ENCODE results near the gene PROK2.

PROK2 gene

GRCh38 chr3:71784914-71785531, at the start of gene PROK2:
Gene PROK2 (minus strand): TSS chr3:71785148. CDS start chr3:71785052, 96 bp downstream.
- no peak for DNase-seq

DNA sequence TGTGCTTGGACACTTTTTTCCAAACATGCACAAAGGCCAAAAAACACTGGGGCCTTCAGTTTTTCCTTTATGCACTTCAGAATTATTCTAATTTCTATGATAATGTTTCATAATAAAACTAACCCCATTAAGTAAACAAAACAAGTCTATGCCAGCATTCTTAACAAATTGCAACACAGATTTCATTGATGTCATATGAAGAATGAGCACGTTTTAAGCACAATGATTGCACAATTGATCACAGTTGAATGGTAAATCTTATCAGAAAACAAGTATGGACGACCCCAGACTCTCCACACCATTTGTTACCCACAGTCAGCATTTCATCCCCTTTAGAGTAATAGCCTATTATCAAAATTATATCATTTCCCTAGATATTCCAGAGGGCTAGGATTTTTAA, 46.7 kb upstream of the PROK2 start:
- DNase-seq: no peak

- DNase-seq: no peak
Measured at GRCh38 chr3:71825551-71826283, 40.8 kb upstream of the PROK2 start.

DNA sequence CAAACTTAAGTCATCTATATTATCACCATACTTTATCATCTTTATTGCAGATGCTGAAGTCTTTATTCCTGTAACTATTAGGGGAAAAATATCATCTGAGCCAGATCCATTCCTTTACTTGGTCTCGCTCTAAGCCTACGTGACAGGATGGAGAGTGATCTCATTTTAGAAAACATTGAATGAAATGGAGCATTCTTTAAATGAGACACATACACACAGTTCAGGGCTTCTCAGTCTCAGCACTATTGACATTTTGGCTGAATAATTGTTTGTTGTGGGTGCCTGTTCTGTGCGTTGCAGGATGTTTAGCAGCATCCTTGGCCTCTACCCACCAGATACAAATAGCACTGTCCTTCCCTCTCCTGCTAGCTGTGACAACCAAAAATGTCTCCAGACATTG, 36.2 kb upstream of the PROK2 start:
- DNase-seq: no peak

GRCh38 chr3:71817262-71817661, 32.3 kb upstream of the PROK2 start:
- no peak for DNase-seq

- DNase-seq: no peak
Measured at GRCh38 chr3:71816767-71817156, 31.8 kb upstream of the PROK2 start.

DNA sequence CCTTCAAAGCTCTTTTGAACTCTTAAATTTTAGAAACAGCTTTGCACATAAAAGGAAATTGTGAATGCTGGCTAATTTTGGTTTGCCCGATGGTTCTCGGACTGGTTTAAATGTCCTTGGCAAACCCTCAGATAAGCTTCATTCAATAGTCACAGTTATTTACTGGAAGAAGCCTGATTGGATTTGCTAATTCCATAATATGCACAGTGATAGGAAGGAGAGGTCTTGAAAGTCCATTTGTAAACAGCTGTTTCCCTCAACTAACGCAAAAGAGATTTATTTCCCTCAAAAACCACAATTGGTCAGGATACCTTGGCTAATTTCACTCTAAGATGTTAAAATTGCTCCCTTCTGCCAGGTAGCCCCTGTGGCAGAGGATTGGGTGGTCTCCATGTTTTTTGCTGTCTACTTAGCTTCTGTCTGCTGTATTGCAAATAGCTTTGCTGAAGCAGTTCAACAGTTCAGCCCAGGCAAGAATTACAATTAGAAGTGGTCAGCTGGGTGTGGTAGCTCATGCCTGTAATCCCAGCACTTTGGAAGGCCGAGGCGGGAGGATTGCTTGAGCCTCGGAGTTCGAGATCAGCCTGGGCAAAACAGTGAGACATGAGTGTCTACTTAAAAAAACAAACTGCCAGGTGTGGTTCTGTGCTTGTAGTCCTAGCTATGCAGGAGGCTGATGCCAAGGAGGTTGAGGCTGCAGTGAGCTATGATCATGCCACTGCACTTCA, 30.6 kb upstream of the PROK2 start:
- DNase-seq: no peak

DNA sequence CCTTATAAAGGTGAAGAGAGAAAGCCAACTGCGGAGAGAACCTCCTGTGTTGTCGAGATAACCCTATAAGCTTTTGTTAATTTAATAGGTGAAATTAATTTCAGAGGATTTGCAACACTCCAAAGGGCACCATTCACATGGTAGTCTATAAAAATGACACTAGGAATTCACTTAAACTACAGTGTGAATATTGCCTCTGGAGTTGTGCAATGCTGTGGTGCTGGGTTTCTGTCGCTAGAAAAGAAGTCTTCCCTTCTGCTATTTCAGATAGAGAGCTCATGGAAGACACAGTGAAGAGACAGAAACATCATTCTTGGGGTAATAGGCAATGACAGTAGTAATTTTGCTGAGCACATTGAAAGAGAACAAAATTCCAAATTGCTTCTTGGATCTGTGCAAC, 28.8 kb upstream of the PROK2 start:
- DNase-seq: no peak

DNA sequence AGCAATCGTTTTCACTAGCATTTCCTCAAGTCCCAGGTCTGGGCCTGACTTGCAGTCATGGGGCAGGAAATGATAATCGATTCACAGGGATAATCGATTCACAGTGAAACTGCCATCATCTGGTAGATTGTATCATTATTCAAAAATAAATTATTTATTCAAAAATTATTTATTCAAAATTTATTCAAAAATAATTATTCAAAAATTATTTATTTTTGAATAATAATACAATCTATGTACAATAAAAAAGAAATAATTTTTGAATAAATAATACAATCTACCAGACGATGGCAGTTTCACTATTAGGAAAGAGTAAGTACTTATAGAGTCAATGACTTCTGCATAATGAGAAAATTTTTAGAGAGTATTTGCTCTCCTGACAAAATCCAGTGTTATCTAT, 28.1 kb upstream of the PROK2 start:
- no peak for DNase-seq

DNA sequence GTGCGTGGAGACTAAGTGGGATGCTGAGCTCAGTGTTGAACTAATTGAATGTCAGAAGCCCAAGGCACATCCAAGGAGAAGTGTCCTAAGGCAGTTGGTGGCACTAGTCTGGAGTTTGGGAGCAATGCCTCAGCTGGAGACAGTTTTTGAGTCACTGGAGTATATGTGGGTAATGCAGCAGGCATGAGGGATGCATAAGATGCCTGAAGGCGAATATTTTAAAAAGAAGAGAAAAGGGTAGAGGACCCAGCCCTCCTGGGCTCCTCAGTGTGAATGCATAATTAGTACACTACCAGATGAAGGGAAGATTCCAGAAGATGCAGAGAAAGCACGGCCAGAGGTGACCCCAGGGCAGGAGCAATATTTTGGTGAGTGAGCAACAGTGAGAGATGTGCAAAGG, 25.1 kb upstream of the PROK2 start:
- DNase-seq: no peak

- no peak for DNase-seq
Measured at GRCh38 chr3:71809321-71810026, 24.5 kb upstream of the PROK2 start.

DNA sequence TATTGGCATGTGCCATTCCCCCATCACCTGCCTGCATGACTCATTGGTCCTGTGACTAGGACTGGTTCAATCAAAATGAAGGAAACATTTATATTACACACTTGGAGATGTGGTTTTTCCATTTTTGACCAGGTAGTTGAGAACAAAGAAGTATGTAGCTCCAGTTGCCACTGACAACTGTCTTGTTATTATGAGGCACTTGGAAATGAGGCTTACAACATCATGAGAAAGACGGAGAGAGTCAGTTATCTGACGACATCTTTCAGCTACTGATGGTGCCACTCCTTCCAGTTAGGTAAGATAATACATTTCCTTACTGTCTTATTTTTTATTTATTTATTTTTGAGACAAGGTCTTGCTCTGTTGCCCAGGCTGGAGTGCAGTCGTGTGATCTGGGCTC, 21.8 kb upstream of the PROK2 start:
- no peak for DNase-seq

DNA sequence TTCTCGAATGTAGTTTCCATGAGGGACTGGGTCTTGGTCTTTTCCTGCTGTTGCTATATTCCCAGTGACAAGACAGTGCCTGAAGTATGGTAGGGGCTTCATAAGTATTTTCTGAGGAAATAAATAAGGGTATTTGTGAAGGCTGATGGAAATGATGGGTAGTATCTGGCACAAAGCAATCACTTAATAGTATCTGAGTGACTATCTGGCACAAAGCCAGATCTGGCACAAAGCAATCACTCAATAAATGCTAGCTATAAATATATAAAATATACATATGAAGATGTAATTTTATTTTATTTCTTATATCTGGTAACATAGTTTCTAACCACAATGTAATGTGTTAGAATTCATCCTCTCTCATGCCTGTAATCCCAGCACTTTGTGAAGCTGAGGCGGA, 20.7 kb upstream of the PROK2 start:
- no peak for DNase-seq

GRCh38 chr3:71805199-71805598, 20.3 kb upstream of the PROK2 start:
- DNase-seq: no peak

DNA sequence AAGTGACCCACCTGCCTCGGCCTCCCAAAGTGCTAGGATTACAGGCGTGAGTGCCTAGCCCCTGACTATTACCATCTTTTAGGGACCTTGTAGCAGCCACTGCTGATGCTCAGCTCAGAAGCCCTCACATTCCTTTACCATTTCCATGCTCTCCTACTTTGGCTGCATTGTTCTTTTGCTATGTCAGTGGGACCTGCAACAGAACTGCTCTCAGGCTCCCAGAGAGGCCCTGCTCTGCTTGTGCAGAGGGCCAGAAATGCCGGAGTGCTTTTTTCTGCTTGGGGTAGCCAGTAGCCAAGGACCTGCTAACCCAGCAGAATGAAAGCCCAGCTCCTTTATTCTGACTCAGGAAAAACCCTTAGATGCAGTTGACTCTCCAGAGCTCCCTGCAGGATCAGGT, 18.3 kb upstream of the PROK2 start:
- no peak for DNase-seq

- no peak for DNase-seq
Measured at GRCh38 chr3:71801986-71802385, 17.0 kb upstream of the PROK2 start.

DNA sequence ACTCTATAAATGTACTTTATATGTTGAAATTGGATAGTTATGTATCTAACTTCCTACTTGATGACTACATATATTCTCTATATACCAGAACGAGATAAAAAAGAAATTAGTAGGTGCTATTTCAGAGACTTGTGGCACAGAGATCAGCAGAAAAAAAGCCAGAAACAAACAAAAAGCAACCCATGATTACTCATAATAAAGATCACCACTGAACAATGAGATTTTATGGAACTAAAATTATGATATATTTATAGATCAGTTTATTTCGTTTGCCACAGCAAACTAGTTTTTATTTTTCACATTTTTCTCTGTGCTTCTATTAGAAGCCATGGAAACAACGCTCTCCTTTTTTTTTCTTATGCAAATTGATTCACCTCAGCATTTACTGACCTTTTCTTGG, 15.1 kb upstream of the PROK2 start:
- no peak for DNase-seq

GRCh38 chr3:71797455-71797854, 12.5 kb upstream of the PROK2 start:
- no peak for DNase-seq

DNA sequence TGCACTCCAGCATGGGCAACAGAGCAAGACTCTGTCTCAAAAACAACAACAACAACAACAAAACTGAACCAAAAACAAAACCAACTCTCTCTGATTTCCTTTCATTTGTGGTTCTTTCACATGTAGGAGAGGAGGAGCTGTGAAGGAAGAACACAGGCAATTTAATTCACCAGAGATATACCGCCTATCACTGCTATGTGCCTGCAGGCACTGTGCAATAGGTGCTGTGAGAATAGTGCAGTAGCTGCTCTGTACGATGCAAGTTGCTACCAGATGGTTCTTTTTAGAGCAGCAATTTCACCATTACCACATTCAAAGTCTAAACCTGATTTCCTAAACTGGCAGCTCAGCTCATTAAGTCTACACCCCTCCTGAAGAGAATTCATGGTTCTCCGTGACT, 11.3 kb upstream of the PROK2 start:
- no peak for DNase-seq

- DNase-seq: no peak
Measured at GRCh38 chr3:71791634-71792033, 6.7 kb upstream of the PROK2 start.

GRCh38 chr3:71789922-71790321, 5.0 kb upstream of the PROK2 start:
- no peak for DNase-seq

- no peak for DNase-seq
Measured at GRCh38 chr3:71787851-71788405, 3.0 kb upstream of the PROK2 start.

GRCh38 chr3:71786551-71786950, 1.6 kb upstream of the PROK2 start:
- DNase-seq: no peak

GRCh38 chr3:71786217-71786549, 1.2 kb upstream of the PROK2 start:
- DNase-seq: no peak
